DND-41 (cell line): ENCODE data around the gene FAP.

Experiments used
- EZH2 ChIP-seq: IDR thresholded peaks from 3 replicates; pipeline ENCODE4 v1.6.1; 2012; ENCODE audit warnings: borderline replicate concordance, low read depth, mild to moderate bottlenecking, moderate library complexity, low read length, inconsistent platforms; ENCODE audit not compliant: severe bottlenecking
- TF ChIP-seq, protein P1 (sequence below): IDR thresholded peaks from 2 replicates; pipeline ENCODE4 v1.5.1; 2012; ENCODE audit warnings: borderline replicate concordance, low read length, moderate library complexity, mild to moderate bottlenecking; ENCODE audit not compliant: poor library complexity, severe bottlenecking; ENCODE audit errors: extremely low read depth

DNA sequence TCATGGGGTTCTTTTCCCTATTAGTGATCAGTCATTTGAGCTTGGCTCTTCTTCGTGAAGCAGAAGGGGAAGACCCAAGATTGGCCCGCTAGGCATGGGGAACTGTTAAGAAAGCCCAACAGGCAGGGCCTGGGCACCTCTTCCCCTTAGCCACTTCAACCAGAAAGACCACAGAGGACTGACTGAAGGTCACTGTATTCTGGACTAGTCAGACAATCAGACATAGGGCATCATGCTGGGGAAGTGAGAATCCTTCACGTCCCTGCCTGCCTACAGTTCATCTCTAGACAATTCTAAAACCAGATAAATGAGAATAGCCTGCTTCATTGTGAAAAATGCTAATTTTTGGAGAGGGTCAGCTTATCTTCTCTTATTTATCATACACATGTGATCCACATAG is 28.1 kb downstream of the FAP start:
- TF ChIP-seq, protein P1, sequence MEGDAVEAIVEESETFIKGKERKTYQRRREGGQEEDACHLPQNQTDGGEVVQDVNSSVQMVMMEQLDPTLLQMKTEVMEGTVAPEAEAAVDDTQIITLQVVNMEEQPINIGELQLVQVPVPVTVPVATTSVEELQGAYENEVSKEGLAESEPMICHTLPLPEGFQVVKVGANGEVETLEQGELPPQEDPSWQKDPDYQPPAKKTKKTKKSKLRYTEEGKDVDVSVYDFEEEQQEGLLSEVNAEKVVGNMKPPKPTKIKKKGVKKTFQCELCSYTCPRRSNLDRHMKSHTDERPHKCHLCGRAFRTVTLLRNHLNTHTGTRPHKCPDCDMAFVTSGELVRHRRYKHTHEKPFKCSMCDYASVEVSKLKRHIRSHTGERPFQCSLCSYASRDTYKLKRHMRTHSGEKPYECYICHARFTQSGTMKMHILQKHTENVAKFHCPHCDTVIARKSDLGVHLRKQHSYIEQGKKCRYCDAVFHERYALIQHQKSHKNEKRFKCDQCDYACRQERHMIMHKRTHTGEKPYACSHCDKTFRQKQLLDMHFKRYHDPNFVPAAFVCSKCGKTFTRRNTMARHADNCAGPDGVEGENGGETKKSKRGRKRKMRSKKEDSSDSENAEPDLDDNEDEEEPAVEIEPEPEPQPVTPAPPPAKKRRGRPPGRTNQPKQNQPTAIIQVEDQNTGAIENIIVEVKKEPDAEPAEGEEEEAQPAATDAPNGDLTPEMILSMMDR: no peak
- TF ChIP-seq EZH2: no peak
